PFSK-1 (cell line): ENCODE measurements around the gene ZNF425.
A peak's percentile ranks its signal among the peaks of the same experiment; 100 is the strongest.

Source experiments
- FOXP2 ChIP-seq: optimal IDR thresholded peaks from 2 replicates; pipeline ENCODE3; 2011; ENCODE audit warnings: borderline replicate concordance, control low read depth, inconsistent platforms; ENCODE audit not compliant: insufficient read depth; ENCODE audit errors: extremely low read length, extremely low read depth
- POLR2AphosphoS5 ChIP-seq: IDR thresholded peaks from 2 replicates; pipeline ENCODE4 v1.6.1; 2012; ENCODE audit warnings: low read depth, mild to moderate bottlenecking, control low read depth, low read length, moderate library complexity
- SIN3A ChIP-seq: IDR thresholded peaks from 2 replicates; pipeline ENCODE4 v1.6.1; 2012; ENCODE audit warnings: mild to moderate bottlenecking, low read length, moderate library complexity, borderline replicate concordance; ENCODE audit not compliant: insufficient read depth
- TAF1 ChIP-seq: IDR thresholded peaks from 2 replicates; pipeline ENCODE4 v1.6.1; 2012; ENCODE audit warnings: low read length, control low read depth, borderline replicate concordance; ENCODE audit not compliant: insufficient read depth
- TF ChIP-seq, protein P1 (sequence below), 2 experiments: IDR thresholded peaks; 2 replicates each; pipeline versions ENCODE4 v1.6.1 to v1.8.0; 2011 to 2012; ENCODE audit warnings: low read depth in 2 of 2, low read length in 2 of 2, control low read depth in 1 of 2, inconsistent platforms in 1 of 2, mild to moderate bottlenecking in 1 of 2, moderate library complexity in 1 of 2; ENCODE audit not compliant: insufficient read depth in 1 of 2

DNA sequence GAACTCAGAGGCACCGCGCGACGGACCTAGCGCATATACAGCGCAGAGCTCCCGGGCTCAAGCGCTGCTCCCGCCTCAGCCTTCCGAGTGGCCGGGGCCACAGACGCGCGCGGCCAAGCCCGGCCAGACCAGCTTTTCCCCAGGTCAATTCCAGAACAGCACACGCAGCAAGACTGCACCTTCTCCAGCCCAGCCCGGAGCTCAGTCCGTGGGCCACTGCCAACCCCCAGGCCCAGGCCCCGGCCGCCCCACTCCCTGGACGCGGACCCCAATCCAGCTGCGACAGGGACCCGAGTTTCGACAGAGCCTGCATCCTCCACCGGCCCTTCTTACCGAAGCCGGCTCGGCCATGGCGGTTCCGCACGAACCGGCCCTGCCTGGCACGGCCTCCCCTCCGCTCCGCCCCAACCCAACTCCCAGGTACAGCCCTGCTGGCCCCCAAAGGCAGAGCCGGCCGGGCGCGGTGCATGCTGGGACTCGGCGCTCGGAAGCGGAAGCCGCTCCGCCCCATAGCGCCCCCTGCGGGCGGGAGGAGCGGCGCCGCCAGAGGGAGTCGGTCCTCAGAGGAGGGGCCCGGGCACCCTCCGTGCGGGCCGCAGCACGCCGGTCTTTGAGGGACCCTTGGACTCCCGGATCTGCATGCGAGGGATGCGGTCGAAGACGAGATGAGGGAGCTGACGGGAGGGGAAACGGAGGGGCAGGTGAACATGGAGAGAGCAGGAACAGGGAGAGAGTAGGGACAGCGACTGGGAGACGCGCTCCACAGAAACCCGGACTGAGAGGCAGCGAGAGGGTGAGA, at the start of gene ZNF425:
- TF ChIP-seq POLR2AphosphoS5: peak; percentile 95
- TF ChIP-seq, protein P1, sequence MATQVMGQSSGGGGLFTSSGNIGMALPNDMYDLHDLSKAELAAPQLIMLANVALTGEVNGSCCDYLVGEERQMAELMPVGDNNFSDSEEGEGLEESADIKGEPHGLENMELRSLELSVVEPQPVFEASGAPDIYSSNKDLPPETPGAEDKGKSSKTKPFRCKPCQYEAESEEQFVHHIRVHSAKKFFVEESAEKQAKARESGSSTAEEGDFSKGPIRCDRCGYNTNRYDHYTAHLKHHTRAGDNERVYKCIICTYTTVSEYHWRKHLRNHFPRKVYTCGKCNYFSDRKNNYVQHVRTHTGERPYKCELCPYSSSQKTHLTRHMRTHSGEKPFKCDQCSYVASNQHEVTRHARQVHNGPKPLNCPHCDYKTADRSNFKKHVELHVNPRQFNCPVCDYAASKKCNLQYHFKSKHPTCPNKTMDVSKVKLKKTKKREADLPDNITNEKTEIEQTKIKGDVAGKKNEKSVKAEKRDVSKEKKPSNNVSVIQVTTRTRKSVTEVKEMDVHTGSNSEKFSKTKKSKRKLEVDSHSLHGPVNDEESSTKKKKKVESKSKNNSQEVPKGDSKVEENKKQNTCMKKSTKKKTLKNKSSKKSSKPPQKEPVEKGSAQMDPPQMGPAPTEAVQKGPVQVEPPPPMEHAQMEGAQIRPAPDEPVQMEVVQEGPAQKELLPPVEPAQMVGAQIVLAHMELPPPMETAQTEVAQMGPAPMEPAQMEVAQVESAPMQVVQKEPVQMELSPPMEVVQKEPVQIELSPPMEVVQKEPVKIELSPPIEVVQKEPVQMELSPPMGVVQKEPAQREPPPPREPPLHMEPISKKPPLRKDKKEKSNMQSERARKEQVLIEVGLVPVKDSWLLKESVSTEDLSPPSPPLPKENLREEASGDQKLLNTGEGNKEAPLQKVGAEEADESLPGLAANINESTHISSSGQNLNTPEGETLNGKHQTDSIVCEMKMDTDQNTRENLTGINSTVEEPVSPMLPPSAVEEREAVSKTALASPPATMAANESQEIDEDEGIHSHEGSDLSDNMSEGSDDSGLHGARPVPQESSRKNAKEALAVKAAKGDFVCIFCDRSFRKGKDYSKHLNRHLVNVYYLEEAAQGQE (IDR thresholded peaks at IDR 0.05; ENCODE audit: insufficient read depth in 1 of 2, low read depth in 2 of 2, low read length in 2 of 2): no peak; a peak in 1 of 4 replicates
- peak; percentile 87; the same call in 1 of the 2 replicates for TF ChIP-seq TAF1
- no peak for TF ChIP-seq SIN3A
- TF ChIP-seq FOXP2: peak; percentile 86
